Loucy (cell line): Measurements from ENCODE around the gene ANK3.

ENCODE experiments used
- H2AFZ ChIP-seq: fragments of 200-600 bp; sonication (generic); 2 replicates; pipeline ENCODE4 v1.6.0; 2016; ENCODE audit warnings: antibody characterized with exemption, mild to moderate bottlenecking, low read length, moderate library complexity
- H3F3A ChIP-seq: fragments of 200-600 bp; 2 replicates; pipeline ENCODE4 v1.6.0; 2016; ENCODE audit warnings: antibody characterized with exemption, low read depth, mild to moderate bottlenecking
- H3K27me3 ChIP-seq: fragments of 200-600 bp; sonication (generic); 2 replicates; pipeline ENCODE4 v1.6.1; 2014; ENCODE audit warnings: low read length, mild to moderate bottlenecking; ENCODE audit not compliant: insufficient read depth, poor library complexity, severe bottlenecking
- H3K36me3 ChIP-seq: fragments of 200-600 bp; sonication (generic); 2 replicates; pipeline ENCODE4 v1.6.1; 2016; ENCODE audit warnings: low read length; ENCODE audit not compliant: insufficient read depth
- H3K4me1 ChIP-seq: fragments of 200-600 bp; sonication (generic); 2 replicates; pipeline ENCODE4 v1.5.1; 2014; ENCODE audit warnings: low read length, mild to moderate bottlenecking; ENCODE audit not compliant: insufficient read depth, poor library complexity, severe bottlenecking
- H3K4me2 ChIP-seq: fragments of 200-600 bp; sonication (generic); 2 replicates; pipeline ENCODE4 v1.6.0; 2014; ENCODE audit warnings: antibody characterized with exemption, low read length, low read depth, mild to moderate bottlenecking; ENCODE audit not compliant: poor library complexity, severe bottlenecking
- H3K4me3 ChIP-seq: fragments of 200-600 bp; sonication (generic); 2 replicates; pipeline ENCODE4 v1.5.1; 2014; ENCODE audit warnings: low read length, mild to moderate bottlenecking, mixed read lengths; ENCODE audit not compliant: poor library complexity, severe bottlenecking
- H3K79me2 ChIP-seq: fragments of 200-600 bp; sonication (generic); 2 replicates; pipeline ENCODE4 v1.6.1; 2014; ENCODE audit warnings: low read length; ENCODE audit not compliant: insufficient read depth
- H3K9ac ChIP-seq: fragments of 200-600 bp; sonication (generic); 2 replicates; pipeline ENCODE4 v1.6.0; 2014; ENCODE audit warnings: mild to moderate bottlenecking, low read depth, low read length, moderate library complexity; ENCODE audit not compliant: poor library complexity, severe bottlenecking
- H3K9me2 ChIP-seq: fragments of 200-600 bp; sonication (generic); replicated peaks from 2 replicates; pipeline ENCODE4 v1.6.1; 2016; ENCODE audit warnings: low read depth, low read length, mixed read lengths
- H3K9me3 ChIP-seq: fragments of 200-600 bp; sonication (generic); 2 replicates; pipeline ENCODE4 v1.6.1; 2014; ENCODE audit warnings: mild to moderate bottlenecking, antibody characterized with exemption, low read length, low read depth; ENCODE audit not compliant: insufficient read depth
- H4K20me1 ChIP-seq: fragments of 200-600 bp; sonication (generic); 2 replicates; pipeline ENCODE4 v1.6.0; 2014; ENCODE audit warnings: antibody characterized with exemption, low read length, mild to moderate bottlenecking; ENCODE audit not compliant: insufficient read depth, poor library complexity, severe bottlenecking
- EZH2phosphoT487 ChIP-seq: fragments of 200-600 bp; IDR thresholded peaks from 2 replicates; pipeline ENCODE4 v1.6.1; 2018; ENCODE audit warnings: antibody characterized with exemption, mild to moderate bottlenecking, moderate library complexity, borderline replicate concordance
- TF ChIP-seq, protein P1 (sequence below): fragments of 200-600 bp; sonication (generic); conservative IDR thresholded peaks from 2 replicates; pipeline ENCODE4 v1.5.1; 2014; ENCODE audit warnings: mild to moderate bottlenecking, antibody characterized with exemption, low read length

Gene ANK3

DNA sequence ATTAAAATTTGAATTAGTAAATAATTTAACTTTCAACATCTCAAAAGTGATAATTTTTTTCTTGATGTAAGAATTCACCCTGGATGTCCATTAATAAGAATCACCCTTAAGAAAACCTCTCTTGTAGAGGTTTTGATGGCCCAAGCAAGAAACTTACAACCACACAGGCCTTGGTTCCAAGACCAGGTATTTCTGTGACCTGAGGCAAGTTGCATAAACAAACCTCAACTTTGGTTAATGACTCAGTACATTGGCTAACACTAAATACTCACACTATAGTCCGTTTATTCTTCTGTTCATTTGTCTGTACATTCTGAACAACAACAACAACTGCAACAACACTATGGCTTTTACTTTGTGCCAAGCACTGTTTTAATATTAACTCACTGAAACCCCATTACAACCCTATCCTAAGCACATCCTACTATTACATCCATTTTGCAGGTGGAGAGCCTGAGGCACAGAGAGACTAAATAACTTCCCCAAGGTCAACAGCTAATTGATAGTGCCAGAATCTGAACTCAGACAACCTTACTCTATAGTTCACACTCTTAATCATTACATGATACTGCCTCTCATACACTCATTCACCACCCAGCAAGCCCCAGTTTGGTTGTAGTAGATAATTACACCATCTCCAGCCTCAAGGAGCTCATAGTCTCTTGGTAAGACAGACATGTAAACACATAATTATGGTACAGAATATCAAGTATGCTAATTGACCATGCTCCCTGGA is 6.6 kb downstream of the ANK3 start:
- H3K27me3 ChIP-seq: no peaks in the 10 kb centered on the region
- no peak for TF ChIP-seq EZH2phosphoT487
- TF ChIP-seq, protein P1, sequence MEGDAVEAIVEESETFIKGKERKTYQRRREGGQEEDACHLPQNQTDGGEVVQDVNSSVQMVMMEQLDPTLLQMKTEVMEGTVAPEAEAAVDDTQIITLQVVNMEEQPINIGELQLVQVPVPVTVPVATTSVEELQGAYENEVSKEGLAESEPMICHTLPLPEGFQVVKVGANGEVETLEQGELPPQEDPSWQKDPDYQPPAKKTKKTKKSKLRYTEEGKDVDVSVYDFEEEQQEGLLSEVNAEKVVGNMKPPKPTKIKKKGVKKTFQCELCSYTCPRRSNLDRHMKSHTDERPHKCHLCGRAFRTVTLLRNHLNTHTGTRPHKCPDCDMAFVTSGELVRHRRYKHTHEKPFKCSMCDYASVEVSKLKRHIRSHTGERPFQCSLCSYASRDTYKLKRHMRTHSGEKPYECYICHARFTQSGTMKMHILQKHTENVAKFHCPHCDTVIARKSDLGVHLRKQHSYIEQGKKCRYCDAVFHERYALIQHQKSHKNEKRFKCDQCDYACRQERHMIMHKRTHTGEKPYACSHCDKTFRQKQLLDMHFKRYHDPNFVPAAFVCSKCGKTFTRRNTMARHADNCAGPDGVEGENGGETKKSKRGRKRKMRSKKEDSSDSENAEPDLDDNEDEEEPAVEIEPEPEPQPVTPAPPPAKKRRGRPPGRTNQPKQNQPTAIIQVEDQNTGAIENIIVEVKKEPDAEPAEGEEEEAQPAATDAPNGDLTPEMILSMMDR: no peak

DNA sequence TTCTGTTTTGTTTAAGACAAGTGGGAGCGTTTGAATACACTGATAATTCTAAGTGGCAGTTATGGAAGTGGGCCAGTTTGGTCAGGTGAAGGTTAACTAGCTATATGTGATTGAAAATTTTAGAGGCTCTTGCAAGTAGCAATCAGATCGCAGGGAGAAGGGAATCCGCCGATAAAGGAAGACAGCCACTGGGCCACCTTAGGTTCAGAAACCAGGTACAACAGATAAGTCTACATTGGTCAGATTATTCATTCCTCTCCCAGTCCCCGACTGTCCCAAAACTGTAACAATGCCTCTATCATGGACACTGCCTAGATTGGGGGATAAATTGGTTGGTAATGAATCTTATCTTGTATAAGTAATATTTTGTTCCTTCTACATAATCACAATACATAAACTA is 8.9 kb downstream of the ANK3 start:
- H3K36me3 ChIP-seq: no peaks in the 10 kb centered on the region
- H3K9ac ChIP-seq: no peak overlapping the region
- H3K27me3 ChIP-seq: no peaks in the 10 kb centered on the region
- H4K20me1 ChIP-seq: no peaks in the 10 kb centered on the region
- H3K4me1 ChIP-seq: no peaks in the 10 kb centered on the region
- H3K4me3 ChIP-seq: no peak overlapping the region
- no peak overlapping the region for H2AFZ ChIP-seq
- no peaks in the 10 kb centered on the region for H3K9me3 ChIP-seq
- H3K79me2 ChIP-seq: no peaks in the 10 kb centered on the region
- no peak for TF ChIP-seq EZH2phosphoT487
- TF ChIP-seq, protein P1: no peak
- H3K4me2 ChIP-seq: no peak overlapping the region
- H3F3A ChIP-seq: no peaks in the 10 kb centered on the region
- H3K9me2 ChIP-seq: no peaks in the 10 kb centered on the region

More for the DNA sequence above, 6.6 kb downstream of the ANK3 start:
- Histone ChIP-seq H3K36me3 (no peaks in the 10 kb centered on the region), H3K79me2 (no peaks in the 10 kb centered on the region), H3F3A (no peaks in the 10 kb centered on the region), H3K4me1 (no peaks in the 10 kb centered on the region), H3K9me3 (no peaks in the 10 kb centered on the region), H3K9ac (no peak overlapping the region), H4K20me1 (no peaks in the 10 kb centered on the region), H3K4me2 (no peak overlapping the region), H3K9me2 (no peaks in the 10 kb centered on the region), H3K4me3 (no peak overlapping the region), H2AFZ (no peak overlapping the region)

DNA sequence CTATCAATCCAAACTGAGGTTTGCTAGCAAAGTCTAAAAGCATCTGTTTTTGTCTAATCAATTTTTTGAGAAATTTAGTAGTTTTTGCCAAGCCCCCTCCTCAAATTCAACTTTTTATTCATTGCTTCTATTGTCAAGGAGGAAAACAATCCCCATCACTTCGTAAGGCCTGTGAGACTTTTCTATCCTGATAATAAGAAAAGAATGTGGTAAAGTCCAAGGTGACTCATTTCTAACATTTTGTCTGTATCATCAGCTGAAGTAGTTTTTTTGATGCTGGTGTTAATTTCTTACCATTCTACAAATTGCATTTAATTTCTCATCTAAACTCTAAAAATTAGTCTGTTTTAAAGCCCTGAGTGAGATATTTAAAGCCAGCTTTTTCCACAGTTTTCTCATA is 11.7 kb downstream of the ANK3 start:
- Histone ChIP-seq H3K4me3 (no peak overlapping the region), H3K4me2 (no peak overlapping the region), H3F3A (no peaks in the 10 kb centered on the region), H3K4me1 (no peaks in the 10 kb centered on the region), H4K20me1 (no peaks in the 10 kb centered on the region), H2AFZ (no peak overlapping the region), H3K9me3 (no peaks in the 10 kb centered on the region), H3K36me3 (no peaks in the 10 kb centered on the region), H3K79me2 (no peaks in the 10 kb centered on the region), H3K9me2 (no peaks in the 10 kb centered on the region), H3K27me3 (no peaks in the 10 kb centered on the region), H3K9ac (no peak overlapping the region)
- TF ChIP-seq, protein P1: no peak
- TF ChIP-seq EZH2phosphoT487: no peak
